HL-60 (cell line): ENCODE measurements around the gene SGPP2.

Source experiments
- DNase-seq, 2 experiments: peaks; one replicate each; pipeline ENCODE4 v3.0.0-alpha.2; 2010 to 2020; ENCODE audit warnings: low read depth in 1 of 2, low spot score in 1 of 2
- H3K27ac ChIP-seq: fragments of 250-450 bp; sonication (Bioruptor Pico); replicated peaks from 2 replicates; pipeline ENCODE4 v1.5.1; 2020; ENCODE audit warnings: mild to moderate bottlenecking, moderate library complexity
- H3K27me3 ChIP-seq: fragments of 250-450 bp; sonication (Bioruptor Pico); 2 replicates; pipeline ENCODE4 v1.5.1; 2021; ENCODE audit warnings: mild to moderate bottlenecking, moderate library complexity; ENCODE audit not compliant: insufficient read depth, poor library complexity, severe bottlenecking
- H3K4me3 ChIP-seq: replicated peaks from 2 replicates; pipeline ENCODE4 v1.5.1; 2011; ENCODE audit warnings: mild to moderate bottlenecking, control low read depth, low read length; ENCODE audit not compliant: insufficient read depth
- CTCF ChIP-seq: IDR thresholded peaks from one replicate; pipeline ENCODE4 v1.5.1; 2011; ENCODE audit warnings: low read length, control low read depth, inconsistent platforms; ENCODE audit not compliant: insufficient read depth
- GABPA ChIP-seq: IDR thresholded peaks from 2 replicates; pipeline ENCODE4 v1.6.1; 2012; ENCODE audit warnings: low read depth
- POLR2AphosphoS5 ChIP-seq: IDR thresholded peaks from 2 replicates; pipeline ENCODE4 v1.6.1; 2012; ENCODE audit warnings: low read depth
- REST ChIP-seq: IDR thresholded peaks from 2 replicates; pipeline ENCODE4 v1.6.1; 2012; ENCODE audit warnings: low read depth; ENCODE audit not compliant: insufficient replicate concordance
- SPI1 ChIP-seq: IDR thresholded peaks from 2 replicates; pipeline ENCODE4 v1.6.1; 2012; ENCODE audit warnings: low read depth, mild to moderate bottlenecking, borderline replicate concordance

SGPP2 gene

DNA sequence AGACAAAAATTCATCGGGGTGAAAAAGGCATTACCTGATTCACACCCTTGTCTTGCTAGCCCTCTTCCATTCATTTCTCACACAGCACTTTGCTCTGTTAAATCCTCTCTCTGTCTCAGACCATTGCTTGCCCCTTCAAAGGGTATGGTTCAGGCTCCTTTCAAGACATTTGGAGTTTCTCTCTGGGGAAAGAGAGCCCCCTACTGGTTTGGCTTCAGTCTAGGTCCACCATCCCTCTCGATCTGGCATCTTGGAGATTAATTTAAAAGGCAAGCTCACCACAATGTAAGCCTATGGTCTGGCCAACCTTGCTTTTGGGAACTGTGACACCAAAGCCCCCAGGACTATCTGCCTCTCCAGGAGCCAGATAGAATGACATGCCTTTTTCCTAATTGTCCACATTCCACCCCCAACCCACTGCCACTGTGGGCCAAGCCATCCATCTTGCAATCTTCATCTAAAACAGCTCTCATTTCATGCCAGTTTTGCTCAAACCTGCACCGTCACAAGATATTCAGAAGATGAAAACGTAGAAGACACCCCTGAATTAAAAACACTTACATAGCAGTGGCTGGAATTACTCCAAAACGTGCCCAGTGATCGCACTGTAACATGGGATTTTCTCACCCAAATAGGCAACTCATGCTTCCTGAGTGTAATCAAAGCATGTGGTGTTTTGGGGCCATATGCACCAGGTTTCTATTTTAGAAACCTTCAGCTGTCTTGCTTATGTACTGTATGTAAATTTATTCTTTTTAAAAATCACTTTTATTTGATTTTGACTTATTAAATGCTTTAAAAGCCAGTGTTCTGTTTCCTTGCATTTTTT, 137.7 kb downstream of the SGPP2 start:
- peak in 1 of 2 experiments; percentile 59 for DNase-seq
- Histone ChIP-seq H3K27ac (no peak overlapping the region), H3K4me3 (no peak overlapping the region), H3K27me3 (no peaks in the 10 kb centered on the region)
- no peak for TF ChIP-seq REST
- TF ChIP-seq CTCF, result peak; percentile 54

GRCh38 chr2:222563106-222563718, 138.9 kb downstream of the SGPP2 start:
- DNase-seq, result peak in 1 of 2 experiments; percentile 33
- no peaks in the 10 kb centered on the region for H3K27me3 ChIP-seq
- TF ChIP-seq POLR2AphosphoS5, result no peak

DNA sequence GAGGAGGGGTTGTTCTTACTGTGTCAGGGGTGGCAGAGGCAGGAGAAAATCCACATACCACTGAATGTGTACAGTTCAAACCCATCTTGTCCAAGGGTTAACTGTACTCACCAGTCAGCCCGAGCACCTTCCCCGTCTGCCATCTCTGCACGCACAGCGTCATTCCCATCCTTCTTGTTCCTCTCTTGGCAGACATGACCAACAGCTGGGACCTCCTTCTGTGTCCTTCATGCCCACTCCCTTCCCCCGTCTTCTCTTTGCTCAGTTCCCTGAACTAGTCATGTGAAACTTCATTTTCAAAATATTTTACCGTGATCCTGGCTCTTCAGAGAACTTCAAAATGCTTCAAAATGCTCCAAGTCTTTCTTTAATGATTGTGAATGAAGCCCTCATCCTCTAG, 139.6 kb downstream of the SGPP2 start:
- H3K27me3 ChIP-seq, result no peaks in the 10 kb centered on the region
- H3K4me3 ChIP-seq, result no peak overlapping the region
- TF ChIP-seq SPI1 (no peak), POLR2AphosphoS5 (peak; percentile 29; the same call in 1 of the 2 replicates), GABPA (no peak), REST (no peak)
- H3K27ac ChIP-seq, result no peak overlapping the region
- no peak for DNase-seq

More at GRCh38 chr2:222563106-222563718, 138.9 kb downstream of the SGPP2 start:
- Histone ChIP-seq H3K4me3 (no peak overlapping the region), H3K27ac (no peak overlapping the region)

GRCh38 chr2:222566229-222566628, 141.9 kb downstream of the SGPP2 start:
- TF ChIP-seq SPI1 (no peak), CTCF (no peak), REST (no peak), GABPA (no peak), POLR2AphosphoS5 (no peak)
- Histone ChIP-seq H3K27me3 (no peaks in the 10 kb centered on the region), H3K4me3 (no peak overlapping the region), H3K27ac (no peak overlapping the region)
- no peak for DNase-seq
